Measurements from ENCODE around the gene CDC73. TPM values are rescaled to one million over a fixed set of nuclear protein-coding genes. Genes with fewer than 3 reads are reported as not detected.

The CDC73 gene
- polyA plus RNA-seq, 1 donor (not counting 4 experiments of a cell fraction or from before 2014, with no cell fraction given) = 45.3 TPM

- no peak overlapping the region for H3K9ac ChIP-seq (ENCODE audit: control insufficient read depth, extremely low read depth, insufficient read depth, low read length)
- H3K79me2 ChIP-seq (ENCODE audit: control insufficient read depth, insufficient read depth, low read length) = no peaks in the 10 kb centered on the region
- H3K27me3 ChIP-seq (ENCODE audit: control insufficient read depth, extremely low read depth, insufficient read depth, low read length) = no peaks in the 10 kb centered on the region
- dilution Hi-C loops (cut with MboI; ENCODE audit: extremely low pct_ligation_motif_present, low sequenced_read_pairs) = no loop called here
- no peaks in the 10 kb centered on the region for H3K4me1 ChIP-seq (ENCODE audit: control insufficient read depth, extremely low read depth, insufficient read depth, low read length)
- H3K27ac ChIP-seq (ENCODE audit: control insufficient read depth, insufficient read depth, low read length) = no peak overlapping the region
- no peak overlapping the region for H3K4me2 ChIP-seq (ENCODE audit: control insufficient read depth, extremely low read depth, insufficient read depth, low read depth, low read length)
- H3K9me1 ChIP-seq (ENCODE audit: control insufficient read depth, extremely low read depth, insufficient read depth, low read length) = no peaks in the 10 kb centered on the region
- no peak overlapping the region for H2AFZ ChIP-seq (ENCODE audit: control insufficient read depth, low read length)
- H3K4me3 ChIP-seq (ENCODE audit: control insufficient read depth in 2 of 3, extremely low read depth in 1 of 3, insufficient read depth in 2 of 3, low read depth in 1 of 3, low read length in 3 of 3) = no peak overlapping the region
- FAIRE-seq = no peak
- DNase-seq (ENCODE audit: low read depth, low spot score) = no peak
- no peaks in the 10 kb centered on the region for H3K9me3 ChIP-seq (ENCODE audit: control insufficient read depth, low read depth, low read length)
- no peaks in the 10 kb centered on the region for H3K36me3 ChIP-seq (ENCODE audit: control insufficient read depth in 2 of 2, extremely low read depth in 1 of 2, insufficient read depth in 2 of 2, low read length in 2 of 2)
- no peaks in the 10 kb centered on the region for H4K20me1 ChIP-seq (ENCODE audit: control insufficient read depth, extremely low read depth, insufficient read depth, low read length)
- TF ChIP-seq EZH2 (IDR thresholded peaks at IDR 0.05; ENCODE audit: low read length) (no peak), CTCF (optimal IDR thresholded peaks at IDR 0.05 in 1 of 3, IDR thresholded peaks at IDR 0.05 in 1 of 3, conservative IDR thresholded peaks at IDR 0.05 in 1 of 3; ENCODE audit: extremely low read depth in 1 of 3, insufficient read depth in 2 of 3, low read length in 3 of 3) (no peak)
Observed at GRCh38 chr1:193281894-193282293, 160.1 kb downstream of the CDC73 start.

- Histone ChIP-seq H4K20me1 (ENCODE audit: control insufficient read depth, extremely low read depth, insufficient read depth, low read length) (no peaks in the 10 kb centered on the region), H3K36me3 (ENCODE audit: control insufficient read depth in 2 of 2, extremely low read depth in 1 of 2, insufficient read depth in 2 of 2, low read length in 2 of 2) (no peaks in the 10 kb centered on the region), H3K9me3 (ENCODE audit: control insufficient read depth, low read depth, low read length) (no peaks in the 10 kb centered on the region), H3K27me3 (ENCODE audit: control insufficient read depth, extremely low read depth, insufficient read depth, low read length) (no peaks in the 10 kb centered on the region), H3K27ac (ENCODE audit: control insufficient read depth, insufficient read depth, low read length) (no peak overlapping the region), H2AFZ (ENCODE audit: control insufficient read depth, low read length) (no peak overlapping the region), H3K9ac (ENCODE audit: control insufficient read depth, extremely low read depth, insufficient read depth, low read length) (no peak overlapping the region), H3K9me1 (ENCODE audit: control insufficient read depth, extremely low read depth, insufficient read depth, low read length) (no peaks in the 10 kb centered on the region), H3K4me3 (ENCODE audit: control insufficient read depth in 2 of 3, extremely low read depth in 1 of 3, insufficient read depth in 2 of 3, low read depth in 1 of 3, low read length in 3 of 3) (no peak overlapping the region), H3K79me2 (ENCODE audit: control insufficient read depth, insufficient read depth, low read length) (no peaks in the 10 kb centered on the region), H3K4me1 (ENCODE audit: control insufficient read depth, extremely low read depth, insufficient read depth, low read length) (no peaks in the 10 kb centered on the region), H3K4me2 (ENCODE audit: control insufficient read depth, extremely low read depth, insufficient read depth, low read depth, low read length) (no peak overlapping the region)
- DNase-seq (ENCODE audit: low read depth, low spot score) (no peak), FAIRE-seq (no peak)
- dilution Hi-C loops (cut with MboI; ENCODE audit: extremely low pct_ligation_motif_present, low sequenced_read_pairs) = no loop called here
- TF ChIP-seq CTCF (optimal IDR thresholded peaks at IDR 0.05 in 1 of 3, IDR thresholded peaks at IDR 0.05 in 1 of 3, conservative IDR thresholded peaks at IDR 0.05 in 1 of 3; ENCODE audit: extremely low read depth in 1 of 3, insufficient read depth in 2 of 3, low read length in 3 of 3) (no peak), EZH2 (IDR thresholded peaks at IDR 0.05; ENCODE audit: low read length) (no peak)
Observed at GRCh38 chr1:193283016-193283415, 161.2 kb downstream of the CDC73 start.

Data from keratinocyte (primary cell).